SK-MEL-5 (cell line): ENCODE measurements around the gene RANBP10. TPM values are rescaled to one million over a fixed set of nuclear protein-coding genes. Genes with fewer than 3 reads are reported as not detected.
"Not testable (repeated sequence)": the region's sequence is repeated elsewhere in the genome, so short reads cannot be mapped to it uniquely, and the experiment has no call there.

ENCODE experiments used
- DNase-seq: peaks from one replicate; pipeline ENCODE4 v3.0.0-alpha.2; 2016; ENCODE audit warnings: low read depth, low spot score
- in situ Hi-C: cut with HindIII; loops from 2 replicates; pipeline ENCODE4 v1.10.0; 2016; ENCODE audit warnings: low sequenced_read_pairs, high pct_unique_total_duplicates, low pct_unique_long_range_greater_than_20kb
- total RNA-seq: library from RNA; depleted of rRNA; stranded (reverse); fragments of >200 nt; shearing (Covaris generic); gene quantifications from 2 replicates; pipeline ENCODE4 v1.2.3, GENCODE V29; 2014

Gene RANBP10
- total RNA-seq, 1 experiment from 2014 or later: 7.4 TPM

GRCh38 chr16:67708368-67708771, 98.0 kb downstream of the RANBP10 start:
- in situ Hi-C loops: no loop called here
- DNase-seq: no peak

DNA sequence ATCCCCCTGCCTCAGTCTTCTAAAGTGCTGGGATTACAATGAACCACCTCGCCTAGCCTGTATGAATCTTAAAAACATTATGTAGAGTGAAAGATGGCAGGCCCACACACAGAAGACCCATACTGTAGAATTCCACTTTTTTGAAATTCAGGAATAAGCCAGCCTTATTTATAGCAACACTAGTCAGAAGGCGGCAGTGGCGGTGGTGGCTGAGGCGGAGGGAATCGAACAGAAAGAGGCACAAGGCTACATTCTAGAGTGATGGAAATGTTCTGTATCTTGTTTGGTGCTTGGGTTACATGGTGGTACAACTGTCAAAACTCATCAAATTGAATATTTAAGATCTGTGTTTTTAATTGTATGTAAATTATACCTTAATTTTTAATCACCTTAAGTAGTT, 98.6 kb downstream of the RANBP10 start:
- in situ Hi-C loops: no loop called here
- no peak for DNase-seq

GRCh38 chr16:67707210-67707609, 99.2 kb downstream of the RANBP10 start:
- DNase-seq: no peak
- in situ Hi-C loops: no loop called here

DNA sequence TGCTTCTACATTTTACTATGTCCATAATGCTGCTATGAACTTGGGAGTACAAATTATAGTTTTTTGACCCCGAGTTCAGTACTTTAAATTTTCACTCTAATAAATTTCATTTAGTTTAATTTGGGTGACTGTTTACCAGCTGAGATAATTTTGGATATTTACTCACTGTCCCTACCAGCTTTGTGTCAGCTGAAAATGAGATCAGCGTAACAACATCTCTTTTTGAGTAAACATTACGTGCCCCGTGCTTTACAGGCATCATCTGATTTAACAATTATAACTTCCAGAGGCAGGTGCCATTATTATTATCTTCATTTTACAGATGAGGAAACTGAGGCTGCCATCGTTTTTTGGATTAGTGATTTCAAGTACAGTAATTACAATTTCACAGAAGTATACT, 102.2 kb downstream of the RANBP10 start:
- in situ Hi-C loops: no loop called here
- DNase-seq: no peak

- no peak for DNase-seq
- in situ Hi-C loops: no loop called here
Observed at GRCh38 chr16:67703626-67704025, 102.7 kb downstream of the RANBP10 start.

DNA sequence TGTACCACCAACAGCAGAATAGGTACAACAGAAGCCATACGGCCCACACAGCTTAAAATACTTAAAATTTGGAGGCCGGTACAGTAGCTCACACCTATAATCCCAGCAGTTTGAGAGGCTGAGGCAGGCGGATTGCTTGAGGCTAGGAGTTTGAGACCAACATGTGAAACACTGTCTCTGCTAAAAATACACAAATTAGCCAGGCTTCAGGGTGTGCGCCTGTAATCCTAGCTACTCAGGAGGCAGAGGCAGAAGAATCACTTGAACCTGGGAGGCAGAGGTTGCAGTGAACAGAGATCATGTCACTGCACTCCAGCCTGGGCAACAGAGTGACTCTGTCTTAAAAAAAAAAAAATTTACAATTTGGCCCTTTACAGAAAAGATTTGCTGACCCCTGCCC, 104.2 kb downstream of the RANBP10 start:
- DNase-seq: no peak

DNA sequence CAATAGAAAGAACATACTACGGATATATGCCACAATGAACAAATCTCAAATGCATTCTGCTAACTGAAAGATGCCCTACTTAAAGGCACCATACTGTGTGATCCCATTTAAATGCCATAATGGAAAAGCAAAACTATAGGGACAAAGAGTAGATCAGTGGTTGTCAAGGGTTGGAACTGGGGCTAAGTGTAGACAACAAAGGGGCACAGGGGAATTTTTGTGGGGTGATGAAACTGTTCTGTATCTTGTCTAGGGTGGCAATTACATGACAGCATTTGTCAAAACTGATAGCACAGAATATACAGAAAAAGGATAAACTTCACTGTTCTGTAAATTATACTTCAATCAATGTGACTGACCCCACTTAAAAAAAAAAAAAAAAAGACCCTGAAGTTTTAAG, 104.9 kb downstream of the RANBP10 start:
- in situ Hi-C loops: no loop called here
- DNase-seq: no peak

More for the DNA sequence above, 104.2 kb downstream of the RANBP10 start:
- in situ Hi-C loops: no loop called here

DNA sequence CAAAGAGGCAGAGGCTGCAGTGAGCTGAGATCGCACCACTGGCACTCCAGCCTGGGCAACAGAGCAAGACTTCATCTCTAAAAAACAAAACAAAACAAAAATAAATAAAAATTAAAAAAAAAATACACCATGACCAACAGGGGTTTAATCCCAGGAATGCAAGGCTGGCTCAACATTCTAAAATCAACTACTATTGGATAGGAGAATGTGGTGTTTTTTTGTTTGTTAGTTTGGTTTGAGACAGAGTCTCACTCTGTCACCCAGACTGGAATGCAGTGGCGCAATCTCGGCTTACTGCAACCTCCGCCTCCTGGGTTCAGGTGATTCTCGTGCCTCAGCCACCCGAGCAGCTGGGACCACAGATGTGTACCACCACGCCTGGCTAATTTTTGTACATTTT, 107.1 kb downstream of the RANBP10 start:
- DNase-seq: no peak
- in situ Hi-C loops: no loop called here

DNA sequence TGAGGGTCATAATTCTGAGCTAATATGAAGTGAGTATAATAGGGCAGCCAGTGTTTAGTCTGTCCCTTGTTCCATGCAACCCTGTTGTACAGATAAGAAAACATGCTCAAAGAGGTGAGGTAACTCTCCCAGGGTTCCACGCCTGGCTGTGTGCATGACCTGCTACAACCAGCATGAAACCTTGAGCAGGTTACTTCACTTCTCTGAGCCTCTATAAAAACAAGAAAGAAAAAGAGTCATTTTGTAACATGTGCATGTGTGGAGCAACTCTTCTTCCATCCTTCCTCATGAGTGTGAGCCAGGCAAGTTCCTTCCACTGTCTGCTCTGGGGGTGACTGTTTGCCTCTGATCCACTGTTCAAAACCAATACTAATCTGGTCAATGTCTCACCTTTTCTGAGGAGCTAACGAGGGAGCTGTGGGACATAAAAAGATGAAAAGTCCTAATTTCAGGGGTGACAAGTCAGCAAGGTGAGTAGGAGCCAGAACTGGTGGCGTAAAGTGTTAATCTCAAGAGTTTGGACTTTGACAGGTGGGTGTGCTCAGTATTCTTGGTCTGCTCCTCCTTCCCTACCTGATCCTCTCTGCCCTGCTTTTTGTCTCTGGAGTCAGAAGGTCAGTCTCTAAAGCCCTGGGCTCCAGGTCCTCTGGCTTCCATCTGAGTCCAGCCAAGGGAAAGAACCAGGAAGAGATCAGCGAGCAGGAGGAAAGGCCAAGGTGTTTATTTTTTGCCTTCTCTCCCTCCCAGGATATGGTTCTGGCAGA, 108.8 kb downstream of the RANBP10 start:
- DNase-seq: no peak
- in situ Hi-C loops: no loop called here

- in situ Hi-C loops: no loop called here
- DNase-seq: no peak
Observed at GRCh38 chr16:67694611-67695010, 111.7 kb downstream of the RANBP10 start.

- DNase-seq, in situ Hi-C loops: not testable (repeated sequence)
Observed at GRCh38 chr16:67693517-67694285, 112.7 kb downstream of the RANBP10 start.

DNA sequence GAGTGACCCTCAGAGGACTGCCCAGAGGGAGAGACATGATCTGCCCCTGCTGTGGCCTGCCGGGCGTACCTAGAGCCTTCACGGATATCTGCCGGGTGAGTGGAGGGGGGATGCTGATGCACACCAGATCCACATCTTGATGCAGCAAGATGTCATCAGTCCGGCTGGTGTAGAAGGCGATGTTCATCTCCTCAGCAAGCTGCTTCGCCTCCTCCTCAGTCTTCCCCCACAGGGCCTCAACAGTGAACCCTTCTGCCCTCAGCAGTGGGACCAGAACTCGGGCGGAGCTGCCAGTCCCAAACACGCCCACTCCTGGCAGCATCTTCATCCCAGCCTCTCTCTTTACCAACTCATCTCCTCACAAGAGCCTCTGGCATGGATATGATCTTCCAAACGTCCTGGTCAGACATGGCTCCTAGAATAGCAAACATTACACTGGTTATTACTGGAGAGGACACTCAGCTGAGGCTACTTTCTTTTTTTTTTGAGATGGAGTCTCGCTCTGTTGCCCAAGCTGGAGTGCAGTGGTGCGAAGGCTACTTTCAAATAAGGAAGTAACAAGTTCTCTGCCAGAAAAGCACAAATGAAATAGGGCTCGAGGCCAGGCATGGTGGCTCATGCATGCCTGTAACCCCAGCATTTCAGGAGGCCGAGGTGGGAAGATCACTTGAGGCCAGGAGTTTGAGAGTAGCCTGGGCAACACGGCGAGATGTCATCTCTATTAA, 120.8 kb downstream of the RANBP10 start:
- DNase-seq: no peak
- in situ Hi-C loops: no loop called here

DNA sequence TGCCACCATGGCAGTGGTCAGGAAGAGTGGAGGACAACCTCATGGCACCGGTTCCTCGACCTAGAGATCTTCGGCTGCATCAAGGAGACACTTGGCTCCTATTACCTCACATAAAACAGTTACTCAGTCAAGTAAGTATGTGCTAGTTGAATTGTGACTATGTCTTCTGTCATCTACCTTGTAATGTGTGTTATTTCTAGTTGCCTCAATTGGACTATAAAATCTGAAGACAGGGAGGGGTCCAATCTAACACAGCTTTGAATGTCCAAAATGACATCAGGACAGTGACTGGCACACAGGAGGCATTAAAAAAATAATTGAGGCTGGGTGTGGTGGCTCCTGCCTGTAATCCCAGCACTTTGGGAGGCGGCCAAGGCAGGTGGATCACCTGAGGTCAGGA, 122.6 kb downstream of the RANBP10 start:
- in situ Hi-C loops: no loop called here
- DNase-seq: no peak

GRCh38 chr16:67679935-67680897, 126.1 kb downstream of the RANBP10 start:
- in situ Hi-C loops: no loop called here

GRCh38 chr16:67678354-67679023, 127.9 kb downstream of the RANBP10 start:
- no peak for DNase-seq
- in situ Hi-C loops: no loop called here

More at GRCh38 chr16:67679935-67680897, 126.1 kb downstream of the RANBP10 start:
- DNase-seq: no peak

- in situ Hi-C loops: no loop called here
Observed at GRCh38 chr16:67677712-67678111, 128.6 kb downstream of the RANBP10 start.

DNA sequence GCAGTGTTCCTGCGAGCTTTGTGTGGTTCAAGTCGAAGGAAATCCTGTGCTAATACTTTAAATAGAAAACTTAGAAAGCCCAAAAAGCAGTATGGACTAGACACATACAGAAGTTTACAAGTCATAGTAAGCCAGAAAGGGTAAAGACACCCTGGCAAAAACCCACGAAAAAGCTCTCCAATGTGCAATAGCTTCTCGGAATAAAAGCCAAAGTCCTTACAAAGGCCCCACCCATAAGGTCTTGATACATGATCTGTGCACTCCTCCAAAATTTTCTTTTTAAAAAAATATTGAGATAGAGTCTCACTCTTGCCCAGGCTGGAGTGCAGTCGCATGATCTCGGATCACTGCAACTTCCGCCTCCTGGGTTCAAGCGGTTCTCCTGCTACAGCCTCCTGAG, 129.4 kb downstream of the RANBP10 start:
- no peak for DNase-seq
- in situ Hi-C loops: no loop called here

More at GRCh38 chr16:67677712-67678111, 128.6 kb downstream of the RANBP10 start:
- no peak for DNase-seq
